Liver (tissue), 3 donors: ENCODE results near the gene ZNF777.
A peak's percentile ranks its signal among the peaks of the same experiment; 100 is the strongest.

Experiments
- ATF3 ChIP-seq: IDR thresholded peaks from 2 replicates; pipeline ENCODE4 v1.6.1; 2016; ENCODE audit warnings: antibody characterized with exemption
- CTCF ChIP-seq: fragments of 150-350 bp; IDR thresholded peaks from 2 replicates; pipeline ENCODE4 v1.5.1; 2017; ENCODE audit warnings: improper control_type of control experiment, low read depth, low read length; ENCODE audit not compliant: missing input control
- FOXA1 ChIP-seq: IDR thresholded peaks from 2 replicates; pipeline ENCODE4 v1.6.1; 2016; ENCODE audit warnings: antibody characterized with exemption
- GABPA ChIP-seq, 2 donors: IDR thresholded peaks in 1 of 2; conservative IDR thresholded peaks in 1 of 2; 2 replicates each; pipeline ENCODE4 v1.6.1; 2016; ENCODE audit warnings: antibody characterized with exemption in 2 of 2, mild to moderate bottlenecking in 1 of 2, moderate library complexity in 1 of 2
- HNF4A ChIP-seq, 2 donors: conservative IDR thresholded peaks; 2 replicates each; pipeline ENCODE4 v1.6.1; 2016; ENCODE audit warnings: antibody characterized with exemption in 2 of 2, mild to moderate bottlenecking in 2 of 2
- MAX ChIP-seq: IDR thresholded peaks from 2 replicates; pipeline ENCODE4 v1.6.1; 2016; ENCODE audit warnings: antibody characterized with exemption
- REST ChIP-seq: IDR thresholded peaks from 2 replicates; pipeline ENCODE4 v1.6.1; 2016; ENCODE audit warnings: antibody characterized with exemption, mild to moderate bottlenecking
- YY1 ChIP-seq: IDR thresholded peaks from 2 replicates; pipeline ENCODE4 v1.6.1; 2016; ENCODE audit warnings: antibody characterized with exemption, mild to moderate bottlenecking
- ZBTB33 ChIP-seq: IDR thresholded peaks from 2 replicates; pipeline ENCODE4 v1.6.1; 2016; ENCODE audit warnings: antibody characterized with exemption
- donor health status: healthy.
- donor health status: healthy.

- no peak for TF ChIP-seq YY1
- no peak for TF ChIP-seq GABPA (IDR thresholded peaks at IDR 0.05 in 1 of 2, conservative IDR thresholded peaks at IDR 0.05 in 1 of 2)
- peak; percentile 83 for TF ChIP-seq CTCF
- TF ChIP-seq REST: no peak
- TF ChIP-seq FOXA1: no peak
- TF ChIP-seq HNF4A (conservative IDR thresholded peaks at IDR 0.05): no peak
- TF ChIP-seq ATF3: no peak
- no peak for TF ChIP-seq ZBTB33
- no peak for TF ChIP-seq MAX
Observed at GRCh38 chr7:149497467-149498261, 36.8 kb upstream of the ZNF777 start, which contains the start of gene ZNF746.
